HEK293 (cell line): ENCODE results near the gene DNAJB1.

Experiments
- CTCF ChIA-PET: fragments of 350-600 bp; formaldehyde crosslinking; extraction: SDS; loops from one replicate; lab custom pipeline; 2021; ENCODE audit warnings: antibody characterized with exemption; lab: Yijun Ruan, JAX
- POLR2A ChIA-PET: fragments of 300-600 bp; formaldehyde crosslinking; extraction: SDS; loops from one replicate; lab custom pipeline; 2020; ENCODE audit warnings: antibody characterized with exemption, inconsistent platforms; lab: Yijun Ruan, JAX
- H3K27ac ChIP-seq: fragments of 200-500 bp; sonication (Bioruptor generic); 2 replicates; pipeline ENCODE4 v1.5.1; 2014; ENCODE audit warnings: low read depth, low read length, control low read depth, inconsistent platforms; ENCODE audit errors: extremely low read depth
- H3K36me3 ChIP-seq, 2 experiments: fragments of 200-500 bp in 1 of 2; sonication (Bioruptor generic) in 1 of 2; 1 replicate in 1 of 2; 2 replicates in 1 of 2; pipeline ENCODE4 v1.5.1; 2014 to 2017; ENCODE audit warnings: inconsistent platforms in 2 of 2, low read length in 2 of 2; ENCODE audit not compliant: control insufficient read depth in 2 of 2, insufficient read depth in 1 of 2
- H3K4me1 ChIP-seq: fragments of 200-500 bp; sonication (Bioruptor generic); 2 replicates; pipeline ENCODE4 v1.5.1; 2014; ENCODE audit warnings: mild to moderate bottlenecking, low read length, inconsistent platforms; ENCODE audit not compliant: control insufficient read depth, insufficient read depth
- H3K4me3 ChIP-seq: 2 replicates; pipeline ENCODE4 v1.5.1; 2011; ENCODE audit warnings: low read depth, mild to moderate bottlenecking, control low read depth, low read length, moderate library complexity
- H3K9me3 ChIP-seq: fragments of 200-500 bp; sonication (Bioruptor generic); 2 replicates; pipeline ENCODE4 v1.5.1; 2014; ENCODE audit warnings: low read depth, low read length, inconsistent platforms; ENCODE audit not compliant: control insufficient read depth, insufficient read depth
- GLI2 ChIP-seq: fragments of 450-650 bp; formaldehyde crosslinking; IDR thresholded peaks from 2 replicates; pipeline ENCODE4; 2017; ENCODE audit warnings: missing biosample characterization, missing genetic modification characterization, low read depth, borderline replicate concordance
- GLIS1 ChIP-seq: fragments of 450-650 bp; formaldehyde crosslinking; IDR thresholded peaks from 2 replicates; pipeline ENCODE4 v1.5.1; 2016; ENCODE audit warnings: missing biosample characterization, missing genetic modification characterization
- OSR2 ChIP-seq: fragments of 450-650 bp; formaldehyde crosslinking; IDR thresholded peaks from 2 replicates; pipeline ENCODE4 v1.5.1; 2016; ENCODE audit warnings: missing biosample characterization, missing genetic modification characterization
- OVOL3 ChIP-seq: fragments of 450-650 bp; formaldehyde crosslinking; IDR thresholded peaks from 2 replicates; pipeline ENCODE4 v1.5.1; 2016; ENCODE audit warnings: missing biosample characterization, missing genetic modification characterization
- PRDM1 ChIP-seq: fragments of 450-650 bp; formaldehyde crosslinking; IDR thresholded peaks from 2 replicates; pipeline ENCODE4; 2016; ENCODE audit warnings: missing biosample characterization, missing genetic modification characterization
- SALL2 ChIP-seq: fragments of 450-650 bp; formaldehyde crosslinking; IDR thresholded peaks from 2 replicates; pipeline ENCODE4 v1.5.0; 2017; ENCODE audit warnings: missing biosample characterization, mild to moderate bottlenecking, missing genetic modification characterization, borderline replicate concordance
- ZBTB7A ChIP-seq: fragments of 450-650 bp; formaldehyde crosslinking; IDR thresholded peaks from 2 replicates; pipeline ENCODE4 v1.5.1; 2016; ENCODE audit warnings: low read depth, missing biosample characterization, missing genetic modification characterization
- ZFP37 ChIP-seq: fragments of 450-650 bp; formaldehyde crosslinking; IDR thresholded peaks from 2 replicates; pipeline ENCODE4 v1.5.1; 2016; ENCODE audit warnings: missing biosample characterization, missing genetic modification characterization
- ZNF174 ChIP-seq: fragments of 450-650 bp; formaldehyde crosslinking; IDR thresholded peaks from 2 replicates; pipeline ENCODE4 v1.5.0; 2017; ENCODE audit warnings: missing biosample characterization, mild to moderate bottlenecking, missing genetic modification characterization
- ZNF26 ChIP-seq: fragments of 450-650 bp; formaldehyde crosslinking; IDR thresholded peaks from 2 replicates; pipeline ENCODE4 v1.5.1; 2016; ENCODE audit warnings: missing biosample characterization, missing genetic modification characterization
- ZNF280C ChIP-seq: fragments of 450-650 bp; formaldehyde crosslinking; IDR thresholded peaks from 2 replicates; pipeline ENCODE4 v1.5.1; 2016; ENCODE audit warnings: missing biosample characterization, missing genetic modification characterization
- ZNF324 ChIP-seq: fragments of 450-650 bp; formaldehyde crosslinking; IDR thresholded peaks from 2 replicates; pipeline ENCODE4 v1.5.1; 2016; ENCODE audit warnings: missing biosample characterization, missing genetic modification characterization
- ZNF335 ChIP-seq: fragments of 450-650 bp; formaldehyde crosslinking; conservative IDR thresholded peaks from 2 replicates; pipeline ENCODE4 v1.5.1; 2016; ENCODE audit warnings: missing biosample characterization, missing genetic modification characterization
- ZNF37A ChIP-seq: fragments of 450-650 bp; IDR thresholded peaks from 2 replicates; pipeline ENCODE4 v1.5.1; 2018; ENCODE audit warnings: missing biosample characterization, missing genetic modification characterization
- ZNF433 ChIP-seq: fragments of 450-650 bp; formaldehyde crosslinking; IDR thresholded peaks from 2 replicates; pipeline ENCODE4 v1.5.1; 2016; ENCODE audit warnings: missing biosample characterization, missing genetic modification characterization, low read depth
- ZNF514 ChIP-seq: fragments of 450-650 bp; formaldehyde crosslinking; IDR thresholded peaks from 2 replicates; pipeline ENCODE4 v1.5.1; 2016; ENCODE audit warnings: missing biosample characterization, missing genetic modification characterization
- ZNF544 ChIP-seq: fragments of 450-650 bp; formaldehyde crosslinking; IDR thresholded peaks from 2 replicates; pipeline ENCODE4 v1.5.0; 2017; ENCODE audit warnings: missing biosample characterization, missing genetic modification characterization
- ZNF549 ChIP-seq: fragments of 450-650 bp; IDR thresholded peaks from 2 replicates; pipeline ENCODE4 v1.5.1; 2018; ENCODE audit warnings: missing biosample characterization, missing genetic modification characterization, mild to moderate bottlenecking, inconsistent platforms, moderate library complexity
- ZNF626 ChIP-seq: fragments of 450-650 bp; sonication (Bioruptor Pico); formaldehyde crosslinking; IDR thresholded peaks from 2 replicates; pipeline ENCODE4 v1.5.1; 2018; ENCODE audit warnings: missing biosample characterization, missing genetic modification characterization, inconsistent platforms
- ZNF658 ChIP-seq: fragments of 450-650 bp; formaldehyde crosslinking; IDR thresholded peaks from 2 replicates; pipeline ENCODE4; 2016; ENCODE audit warnings: missing biosample characterization, missing genetic modification characterization
- ZNF768 ChIP-seq: fragments of 450-650 bp; formaldehyde crosslinking; IDR thresholded peaks from 2 replicates; pipeline ENCODE4 v1.5.1; 2018; ENCODE audit warnings: missing biosample characterization, mild to moderate bottlenecking, missing genetic modification characterization
- ZNF776 ChIP-seq: fragments of 450-650 bp; formaldehyde crosslinking; IDR thresholded peaks from 2 replicates; pipeline ENCODE4 v1.5.0; 2017; ENCODE audit warnings: missing biosample characterization, missing genetic modification characterization, borderline replicate concordance
- ZSCAN16 ChIP-seq: fragments of 450-650 bp; formaldehyde crosslinking; IDR thresholded peaks from 2 replicates; pipeline ENCODE4 v1.5.1; 2016; ENCODE audit warnings: missing biosample characterization, missing genetic modification characterization
- TF ChIP-seq, protein P1 (sequence below): fragments of 450-650 bp; formaldehyde crosslinking; IDR thresholded peaks from 2 replicates; pipeline ENCODE4 v1.5.1; 2016; ENCODE audit warnings: missing biosample characterization, missing genetic modification characterization
- TF ChIP-seq, protein P2 (sequence below): fragments of 450-650 bp; formaldehyde crosslinking; IDR thresholded peaks from 2 replicates; pipeline ENCODE4 v1.5.1; 2016; ENCODE audit warnings: missing biosample characterization, missing genetic modification characterization
- TF ChIP-seq, protein P3 (sequence below): fragments of 450-650 bp; formaldehyde crosslinking; IDR thresholded peaks from 2 replicates; pipeline ENCODE4 v1.5.1; 2017; ENCODE audit warnings: missing biosample characterization, missing genetic modification characterization

DNAJB1 gene

DNA sequence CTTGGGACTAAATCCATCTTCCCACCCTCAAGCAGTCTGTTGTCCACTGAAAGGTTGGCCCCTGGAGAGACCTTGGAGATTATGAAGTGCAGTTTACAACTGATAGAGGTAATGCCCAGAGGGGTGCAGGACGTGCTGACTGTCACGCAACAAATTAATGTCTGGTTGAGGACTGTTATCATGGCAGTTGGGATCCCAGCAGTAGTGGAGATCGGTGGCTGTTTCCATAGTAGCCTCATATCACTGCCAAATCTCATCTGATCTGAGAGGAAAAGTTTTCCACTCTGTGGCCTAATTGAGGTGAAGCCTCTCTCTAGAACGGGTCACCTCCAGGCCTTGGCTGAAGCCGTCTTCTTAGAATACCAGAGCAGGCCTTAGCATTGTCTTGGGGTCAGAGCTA is 15.3 kb upstream of the DNAJB1 start:
- CTCF ChIA-PET = interaction anchor here (1.0 to 2.0 kb wide), 2 partner anchors 18 to 53 kb away, joined by 3 to 7 read pairs; no protein-coding TSS in a partner anchor
- Histone ChIP-seq H3K4me3 (no peak overlapping the region), H3K27ac (no peak overlapping the region), H3K4me1 (no peaks in the 10 kb centered on the region), H3K36me3 (peaks cover 0 to 5% of the 10 kb centered on the region in 2 experiments; a peak in 2 of 3 replicates), H3K9me3 (no peaks in the 10 kb centered on the region)
- TF ChIP-seq, protein P1, sequence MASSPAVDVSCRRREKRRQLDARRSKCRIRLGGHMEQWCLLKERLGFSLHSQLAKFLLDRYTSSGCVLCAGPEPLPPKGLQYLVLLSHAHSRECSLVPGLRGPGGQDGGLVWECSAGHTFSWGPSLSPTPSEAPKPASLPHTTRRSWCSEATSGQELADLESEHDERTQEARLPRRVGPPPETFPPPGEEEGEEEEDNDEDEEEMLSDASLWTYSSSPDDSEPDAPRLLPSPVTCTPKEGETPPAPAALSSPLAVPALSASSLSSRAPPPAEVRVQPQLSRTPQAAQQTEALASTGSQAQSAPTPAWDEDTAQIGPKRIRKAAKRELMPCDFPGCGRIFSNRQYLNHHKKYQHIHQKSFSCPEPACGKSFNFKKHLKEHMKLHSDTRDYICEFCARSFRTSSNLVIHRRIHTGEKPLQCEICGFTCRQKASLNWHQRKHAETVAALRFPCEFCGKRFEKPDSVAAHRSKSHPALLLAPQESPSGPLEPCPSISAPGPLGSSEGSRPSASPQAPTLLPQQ = no peak
- TF ChIP-seq ZNF768 (tag by site-specific recombination) (no peak), ZNF324 (tag by site-specific recombination) (no peak), GLI2 (tag by site-specific recombination) (no peak), ZSCAN16 (tag by site-specific recombination) (no peak), PRDM1 (tag by site-specific recombination) (no peak), ZNF544 (tag by site-specific recombination) (no peak), ZNF280C (no peak), GLIS1 (tag by site-specific recombination) (no peak), OVOL3 (no peak), ZNF626 (tag by site-specific recombination) (no peak), ZNF433 (tag by site-specific recombination) (no peak), ZNF37A (tag by site-specific recombination) (no peak), ZNF658 (tag by site-specific recombination) (no peak), OSR2 (tag by site-specific recombination) (no peak), ZNF174 (tag by site-specific recombination) (no peak)
- TF ChIP-seq, protein P2, sequence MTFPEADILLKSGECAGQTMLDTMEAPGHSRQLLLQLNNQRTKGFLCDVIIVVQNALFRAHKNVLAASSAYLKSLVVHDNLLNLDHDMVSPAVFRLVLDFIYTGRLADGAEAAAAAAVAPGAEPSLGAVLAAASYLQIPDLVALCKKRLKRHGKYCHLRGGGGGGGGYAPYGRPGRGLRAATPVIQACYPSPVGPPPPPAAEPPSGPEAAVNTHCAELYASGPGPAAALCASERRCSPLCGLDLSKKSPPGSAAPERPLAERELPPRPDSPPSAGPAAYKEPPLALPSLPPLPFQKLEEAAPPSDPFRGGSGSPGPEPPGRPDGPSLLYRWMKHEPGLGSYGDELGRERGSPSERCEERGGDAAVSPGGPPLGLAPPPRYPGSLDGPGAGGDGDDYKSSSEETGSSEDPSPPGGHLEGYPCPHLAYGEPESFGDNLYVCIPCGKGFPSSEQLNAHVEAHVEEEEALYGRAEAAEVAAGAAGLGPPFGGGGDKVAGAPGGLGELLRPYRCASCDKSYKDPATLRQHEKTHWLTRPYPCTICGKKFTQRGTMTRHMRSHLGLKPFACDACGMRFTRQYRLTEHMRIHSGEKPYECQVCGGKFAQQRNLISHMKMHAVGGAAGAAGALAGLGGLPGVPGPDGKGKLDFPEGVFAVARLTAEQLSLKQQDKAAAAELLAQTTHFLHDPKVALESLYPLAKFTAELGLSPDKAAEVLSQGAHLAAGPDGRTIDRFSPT (tag by site-specific recombination) = no peak
- TF ChIP-seq, protein P3, sequence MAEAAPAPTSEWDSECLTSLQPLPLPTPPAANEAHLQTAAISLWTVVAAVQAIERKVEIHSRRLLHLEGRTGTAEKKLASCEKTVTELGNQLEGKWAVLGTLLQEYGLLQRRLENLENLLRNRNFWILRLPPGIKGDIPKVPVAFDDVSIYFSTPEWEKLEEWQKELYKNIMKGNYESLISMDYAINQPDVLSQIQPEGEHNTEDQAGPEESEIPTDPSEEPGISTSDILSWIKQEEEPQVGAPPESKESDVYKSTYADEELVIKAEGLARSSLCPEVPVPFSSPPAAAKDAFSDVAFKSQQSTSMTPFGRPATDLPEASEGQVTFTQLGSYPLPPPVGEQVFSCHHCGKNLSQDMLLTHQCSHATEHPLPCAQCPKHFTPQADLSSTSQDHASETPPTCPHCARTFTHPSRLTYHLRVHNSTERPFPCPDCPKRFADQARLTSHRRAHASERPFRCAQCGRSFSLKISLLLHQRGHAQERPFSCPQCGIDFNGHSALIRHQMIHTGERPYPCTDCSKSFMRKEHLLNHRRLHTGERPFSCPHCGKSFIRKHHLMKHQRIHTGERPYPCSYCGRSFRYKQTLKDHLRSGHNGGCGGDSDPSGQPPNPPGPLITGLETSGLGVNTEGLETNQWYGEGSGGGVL = no peak
- POLR2A ChIA-PET = interaction anchor here (1.0 kb wide), 1 partner anchor 15 kb away, joined by 5 read pairs; the partner anchor contains the start of gene DNAJB1

- Histone ChIP-seq H3K4me3 (peak overlapping the region; percentile 96; the same call in 1 of the 2 replicates), H3K27ac (no peak overlapping the region)
- POLR2A ChIA-PET = interaction anchor here (1.1 kb wide), 1 partner anchor 12 kb away, joined by 4 read pairs; the partner anchor contains the start of gene DNAJB1
- TF ChIP-seq ZNF26 (tag by site-specific recombination) (no peak), SALL2 (tag by site-specific recombination) (no peak), ZBTB7A (tag by site-specific recombination) (no peak), ZNF549 (tag by site-specific recombination) (no peak), ZNF37A (tag by site-specific recombination) (no peak), ZFP37 (tag by site-specific recombination) (no peak), ZNF335 (tag by site-specific recombination) (no peak), ZNF514 (no peak), ZNF776 (tag by site-specific recombination) (no peak)
Measured at GRCh38 chr19:14530506-14530905, 12.3 kb upstream of the DNAJB1 start.

More at GRCh38 chr19:14530506-14530905, 12.3 kb upstream of the DNAJB1 start:
- Histone ChIP-seq H3K36me3 (peaks cover 0 to 5% of the 10 kb centered on the region in 2 experiments; a peak in 2 of 3 replicates), H3K9me3 (no peaks in the 10 kb centered on the region), H3K4me1 (no peaks in the 10 kb centered on the region)
- CTCF ChIA-PET = interaction anchor here (1.8 kb wide), 1 partner anchor 26 kb away, joined by 7 read pairs; no protein-coding TSS in a partner anchor
